ENCODE measurements around the gene CCDC102A. TPM values are rescaled to one million over a fixed set of nuclear protein-coding genes. Genes with fewer than 3 reads are reported as not detected.

Gene CCDC102A
- total and polyA plus RNA-seq, 2 donors (not counting 3 experiments of a cell fraction or from before 2014, with no cell fraction given): 7.8 to 12.2 TPM

- Histone ChIP-seq H2AFZ (ENCODE audit: low read depth, low read length) (no peak overlapping the region), H3K9me1 (replicated peaks; ENCODE audit: control insufficient read depth, extremely low read depth, insufficient read depth, low read length) (no peaks in the 10 kb centered on the region), H3K36me3 (ENCODE audit: control insufficient read depth in 2 of 2, extremely low read depth in 1 of 2, insufficient read depth in 2 of 2, low read length in 2 of 2) (peaks cover 0 to 2% of the 10 kb centered on the region in 2 experiments), H3K4me2 (ENCODE audit: insufficient read depth, low read length) (no peak overlapping the region), H3K79me2 (ENCODE audit: control insufficient read depth, insufficient read depth, low read length) (no peaks in the 10 kb centered on the region), H3K9ac (replicated peaks; ENCODE audit: extremely low read depth, insufficient read depth, low read length) (no peak overlapping the region), H3K4me3 (replicated peaks in 1 of 3; ENCODE audit: insufficient read depth in 1 of 3, low read depth in 1 of 3, low read length in 3 of 3) (no peak overlapping the region), H3K27me3 (ENCODE audit: control insufficient read depth in 2 of 2, insufficient read depth in 2 of 2, low read length in 2 of 2) (no peaks in the 10 kb centered on the region), H4K20me1 (replicated peaks; ENCODE audit: control insufficient read depth, extremely low read depth, insufficient read depth, low read length) (no peaks in the 10 kb centered on the region), H3K27ac (ENCODE audit: insufficient read depth, low read depth, low read length) (no peak overlapping the region), H3K4me1 (ENCODE audit: control insufficient read depth, extremely low read depth, insufficient read depth, low read length) (peaks cover 7% of the 10 kb centered on the region), H3K9me3 (replicated peaks; ENCODE audit: control insufficient read depth, insufficient read depth, low read length) (no peaks in the 10 kb centered on the region)
- no peak for FAIRE-seq
- TF ChIP-seq MYC (IDR thresholded peaks at IDR 0.05; ENCODE audit: low read depth, low read length): no peak
- no peak for TF ChIP-seq CTCF (IDR thresholded peaks at IDR 0.05; ENCODE audit: extremely low read depth in 1 of 2, insufficient read depth in 1 of 2, low read depth in 1 of 2, low read length in 2 of 2)
- TF ChIP-seq MAX (IDR thresholded peaks at IDR 0.05; ENCODE audit: insufficient read depth, insufficient read length): no peak
- TF ChIP-seq GATA2 (IDR thresholded peaks at IDR 0.05; ENCODE audit: insufficient read depth, insufficient read length, low read depth, low read length): no peak
- no peak for TF ChIP-seq EZH2 (IDR thresholded peaks at IDR 0.05; ENCODE audit: borderline replicate concordance, low read depth, low read length, severe bottlenecking)
- TF ChIP-seq POLR2A (IDR thresholded peaks at IDR 0.05; ENCODE audit: low read depth, low read length): no peak
- no peak for TF ChIP-seq FOS (IDR thresholded peaks at IDR 0.05; ENCODE audit: borderline replicate concordance, insufficient read depth, low read length)
- TF ChIP-seq JUN (IDR thresholded peaks at IDR 0.05; ENCODE audit: borderline replicate concordance, insufficient read depth, insufficient read length, low read depth): no peak
- TF ChIP-seq POLR2AphosphoS5 (IDR thresholded peaks at IDR 0.05; ENCODE audit: insufficient read depth, low read depth, low read length): no peak
- CTCF ChIA-PET: interaction anchor here (0.7 to 5.4 kb wide), 16 partner anchors 7 to 218 kb away, joined by 3 to 77 read pairs (median 6); partner anchors contain the start of genes CIAPIN1, COQ9, DOK4 and POLR2C
- no TSS peak for BruUV-seq (replicated peaks)
- POLR2A ChIA-PET: no interaction called here
- intact Hi-C loops (cut with micrococcal nuclease): no loop called here
- dilution Hi-C loops (cut with MboI; ENCODE audit: extremely low pct_ligation_motif_present, low sequenced_read_pairs): no loop called here
- no peak for DNase-seq (ENCODE audit: low read depth, low spot score)
Measured at GRCh38 chr16:57518520-57518919, 17.9 kb downstream of the CCDC102A start.

Measured in endothelial cell of umbilical vein (primary cell).